Cardiac ventricle fibroblast (primary cell): ENCODE measurements around the gene TMEM74B. TPM values are rescaled to one million over a fixed set of nuclear protein-coding genes. Genes with fewer than 3 reads are reported as not detected.

Experiments used
- total RNA-seq: library from RNA; depleted of rRNA; stranded (reverse); fragments of >200 nt; gene quantifications from 2 replicates; pipeline ENCODE4 v1.2.3, GENCODE V29; 2015

The TMEM74B gene
- total RNA-seq = not detected in 2 replicates

GRCh38 chr20:1184638-1185315 lies at the start of gene TMEM74B:
Gene TMEM74B (minus strand): TSS chr20:1184981. CDS start chr20:1183801, 1,180 bp downstream.

GRCh38 chr20:1225783-1226654 lies 41.2 kb upstream of the TMEM74B start, which contains the start of gene RAD21L1:
Gene RAD21L1 (plus strand): TSS chr20:1226044. CDS start chr20:1228454, 2,410 bp downstream.

GRCh38 chr20:1202762-1203504 lies 18.2 kb upstream of the TMEM74B start, which contains the start of gene C20orf202:
Gene C20orf202 (plus strand): TSS chr20:1203454. CDS start chr20:1203586, 132 bp downstream.

Other genes with a start within 250 kb of the TMEM74B start
- gene RSPO4, start 182.7 kb downstream of the TMEM74B start, total RNA-seq = not detected in 2 replicates
- 123 and 210 TPM in 2 replicates for gene PSMF1, start 66.4 kb downstream of the TMEM74B start, total RNA-seq
- gene C20orf202, start 18.5 kb upstream of the TMEM74B start, total RNA-seq = not detected in 2 replicates
- not detected in 2 replicates for gene RAD21L1, start 41.1 kb upstream of the TMEM74B start, total RNA-seq
- gene SNPH, start 81.3 kb upstream of the TMEM74B start, total RNA-seq = 3.4 and 3.9 TPM in 2 replicates
- gene SDCBP2, start 144.2 kb upstream of the TMEM74B start, total RNA-seq = 2.6 and 4.7 TPM in 2 replicates
- gene FKBP1A, start 208.1 kb upstream of the TMEM74B start, total RNA-seq = 148 and 164 TPM in 2 replicates